Measurements from ENCODE around the gene ALKAL2.
A peak's percentile ranks its signal among the peaks of the same experiment; 100 is the strongest.
"Not testable (repeated sequence)": the region's sequence is repeated elsewhere in the genome, so short reads cannot be mapped to it uniquely, and the experiment has no call there.

ALKAL2 gene

DNA sequence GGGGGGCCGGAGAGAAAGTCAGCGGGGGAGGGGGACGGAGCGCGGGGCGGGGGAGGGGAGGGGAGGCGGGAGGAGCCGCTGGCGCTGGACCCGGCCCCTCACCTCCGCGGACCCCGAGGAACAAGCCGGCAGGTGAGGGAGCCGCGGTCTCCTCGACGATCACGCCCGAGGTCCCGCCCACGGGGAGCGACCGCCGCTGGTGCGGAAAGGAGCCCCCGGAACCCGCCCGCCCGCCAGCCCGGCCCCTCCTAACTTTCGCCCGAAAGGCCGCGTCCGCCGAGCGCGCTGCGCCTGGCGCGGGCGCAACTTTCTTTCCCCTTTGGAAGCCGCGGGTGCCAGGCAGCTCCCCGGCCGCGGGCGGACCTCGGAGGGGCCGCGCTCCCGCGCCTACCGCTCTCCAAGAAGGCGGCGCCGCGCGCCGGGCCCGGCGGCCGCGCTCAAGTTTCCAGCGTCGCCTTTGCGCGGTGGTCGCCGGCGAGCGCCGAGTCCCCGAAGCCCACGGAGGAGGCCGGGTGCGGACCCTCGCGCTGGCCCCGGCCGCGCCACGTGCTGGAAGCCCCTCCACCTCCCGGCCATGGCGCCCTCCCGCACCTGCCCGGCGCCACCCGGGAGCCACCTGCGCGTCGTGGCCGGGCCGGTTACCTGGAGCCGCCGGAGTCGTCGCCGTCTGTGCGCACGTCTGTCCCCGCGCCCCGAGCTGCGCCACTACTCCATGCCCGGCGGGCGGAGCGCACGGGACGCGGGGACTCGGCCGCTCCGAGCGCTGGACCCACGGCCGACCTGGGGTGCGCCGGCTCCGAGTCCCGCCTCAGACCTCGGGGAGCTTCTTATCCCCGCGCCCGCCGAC, at the start of gene ALKAL2:
TSS of gene ALKAL2 (minus strand) at position 181 of the 847 bp plus-strand sequence. CDS start 256 bp downstream, outside the sequence.
- H3K36me3 ChIP-seq (ENCODE audit: control insufficient read depth, insufficient read depth, low read length) = no peaks in the 10 kb centered on the region
- no peak within 1 kb of the TSS for H3K9ac ChIP-seq (ENCODE audit: low read length)
- no peak within 1 kb of the TSS for H3K27ac ChIP-seq (ENCODE audit: low read depth, low read length)
- H3K27me3 ChIP-seq (ENCODE audit: control insufficient read depth, insufficient read depth, low read length) = peaks cover 14% of the 10 kb centered on the region
- peak within 1 kb of the TSS; percentile 31 for H3K4me3 ChIP-seq (ENCODE audit: low read length)
- H3K4me1 ChIP-seq (ENCODE audit: control insufficient read depth, insufficient read depth, low read length) = no peaks in the 10 kb centered on the region

GRCh38 chr2:336949-337348, 49.1 kb upstream of the ALKAL2 start:
- H3K9ac ChIP-seq (ENCODE audit: low read length); H3K36me3 ChIP-seq (ENCODE audit: control insufficient read depth, insufficient read depth, low read length); H3K27ac ChIP-seq (ENCODE audit: low read depth, low read length); H3K4me1 ChIP-seq (ENCODE audit: control insufficient read depth, insufficient read depth, low read length); H3K4me3 ChIP-seq (ENCODE audit: low read length); H3K27me3 ChIP-seq (ENCODE audit: control insufficient read depth, insufficient read depth, low read length): not testable (repeated sequence)

GRCh38 chr2:336360-336759, 48.5 kb upstream of the ALKAL2 start:
- Histone ChIP-seq H3K4me1 (ENCODE audit: control insufficient read depth, insufficient read depth, low read length) (no peaks in the 10 kb centered on the region), H3K36me3 (ENCODE audit: control insufficient read depth, insufficient read depth, low read length) (no peaks in the 10 kb centered on the region), H3K4me3 (ENCODE audit: low read length) (no peak overlapping the region), H3K9ac (ENCODE audit: low read length) (no peak overlapping the region), H3K27ac (ENCODE audit: low read depth, low read length) (no peak overlapping the region), H3K27me3 (ENCODE audit: control insufficient read depth, insufficient read depth, low read length) (no peaks in the 10 kb centered on the region)

GRCh38 chr2:332592-332991, 44.7 kb upstream of the ALKAL2 start:
- H3K27ac ChIP-seq (ENCODE audit: low read depth, low read length) = no peak overlapping the region
- H3K4me3 ChIP-seq (ENCODE audit: low read length) = no peak overlapping the region
- H3K4me1 ChIP-seq (ENCODE audit: control insufficient read depth, insufficient read depth, low read length) = no peaks in the 10 kb centered on the region
- no peaks in the 10 kb centered on the region for H3K36me3 ChIP-seq (ENCODE audit: control insufficient read depth, insufficient read depth, low read length)
- no peaks in the 10 kb centered on the region for H3K27me3 ChIP-seq (ENCODE audit: control insufficient read depth, insufficient read depth, low read length)
- H3K9ac ChIP-seq (ENCODE audit: low read length) = no peak overlapping the region

DNA sequence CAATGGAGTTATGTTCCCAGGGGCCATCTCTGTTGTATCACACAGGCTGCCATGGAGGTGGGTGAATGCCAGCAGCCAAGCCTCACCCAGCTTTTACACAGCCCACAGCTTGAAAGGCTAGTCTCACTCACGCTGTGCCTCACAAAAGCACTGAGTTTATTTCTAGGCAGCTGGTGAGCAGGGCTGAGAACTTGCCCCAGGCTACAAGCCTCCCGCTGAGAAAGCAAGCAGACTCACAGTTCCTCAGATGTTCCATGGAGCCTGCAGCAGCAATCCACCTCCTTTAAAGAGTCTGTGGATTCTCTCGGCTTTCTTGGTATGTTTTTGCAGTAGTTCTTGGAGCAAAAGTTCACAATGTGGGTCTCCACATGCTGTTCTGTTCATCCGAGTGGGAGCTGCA, 40.9 kb upstream of the ALKAL2 start:
- no peak overlapping the region for H3K9ac ChIP-seq (ENCODE audit: low read length)
- no peaks in the 10 kb centered on the region for H3K27me3 ChIP-seq (ENCODE audit: control insufficient read depth, insufficient read depth, low read length)
- H3K4me3 ChIP-seq (ENCODE audit: low read length) = no peak overlapping the region
- no peaks in the 10 kb centered on the region for H3K4me1 ChIP-seq (ENCODE audit: control insufficient read depth, insufficient read depth, low read length)
- H3K36me3 ChIP-seq (ENCODE audit: control insufficient read depth, insufficient read depth, low read length) = no peaks in the 10 kb centered on the region
- H3K27ac ChIP-seq (ENCODE audit: low read depth, low read length) = no peak overlapping the region

- H3K4me1 ChIP-seq (ENCODE audit: control insufficient read depth, insufficient read depth, low read length) = no peaks in the 10 kb centered on the region
- no peak overlapping the region for H3K4me3 ChIP-seq (ENCODE audit: low read length)
- H3K36me3 ChIP-seq (ENCODE audit: control insufficient read depth, insufficient read depth, low read length) = no peaks in the 10 kb centered on the region
- H3K9ac ChIP-seq (ENCODE audit: low read length) = no peak overlapping the region
- no peaks in the 10 kb centered on the region for H3K27me3 ChIP-seq (ENCODE audit: control insufficient read depth, insufficient read depth, low read length)
- H3K27ac ChIP-seq (ENCODE audit: low read depth, low read length) = no peak overlapping the region
Measured at GRCh38 chr2:323035-323434, 35.1 kb upstream of the ALKAL2 start.

DNA sequence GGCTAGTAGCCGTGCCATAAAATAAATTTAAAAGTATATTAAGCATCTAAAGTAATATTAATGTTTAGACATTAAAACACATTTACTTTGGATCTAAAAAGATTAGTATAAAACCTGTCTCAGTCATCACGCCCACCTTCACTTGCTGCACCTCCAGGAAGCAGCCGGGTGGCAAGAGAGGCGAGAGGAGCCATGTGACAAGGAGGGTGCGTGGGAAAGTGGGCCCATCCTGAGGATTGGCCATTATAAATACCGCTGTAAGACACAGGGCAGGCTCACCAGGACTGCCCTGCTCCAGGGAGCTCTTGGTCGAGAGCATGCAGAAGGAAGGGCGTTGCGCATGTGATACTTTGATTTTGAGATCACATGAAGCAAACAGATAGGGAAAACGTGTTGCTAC, 34.4 kb upstream of the ALKAL2 start:
- H3K4me1 ChIP-seq (ENCODE audit: control insufficient read depth, insufficient read depth, low read length) = no peaks in the 10 kb centered on the region
- H3K27me3 ChIP-seq (ENCODE audit: control insufficient read depth, insufficient read depth, low read length) = no peaks in the 10 kb centered on the region
- no peak overlapping the region for H3K4me3 ChIP-seq (ENCODE audit: low read length)
- no peak overlapping the region for H3K27ac ChIP-seq (ENCODE audit: low read depth, low read length)
- no peak overlapping the region for H3K9ac ChIP-seq (ENCODE audit: low read length)
- no peaks in the 10 kb centered on the region for H3K36me3 ChIP-seq (ENCODE audit: control insufficient read depth, insufficient read depth, low read length)

GRCh38 chr2:320561-320960, 32.7 kb upstream of the ALKAL2 start:
- Histone ChIP-seq H3K27me3 (ENCODE audit: control insufficient read depth, insufficient read depth, low read length) (no peaks in the 10 kb centered on the region), H3K4me3 (ENCODE audit: low read length) (no peak overlapping the region), H3K36me3 (ENCODE audit: control insufficient read depth, insufficient read depth, low read length) (no peaks in the 10 kb centered on the region), H3K4me1 (ENCODE audit: control insufficient read depth, insufficient read depth, low read length) (no peaks in the 10 kb centered on the region), H3K27ac (ENCODE audit: low read depth, low read length) (no peak overlapping the region), H3K9ac (ENCODE audit: low read length) (no peak overlapping the region)

GRCh38 chr2:319059-319600, 31.2 kb upstream of the ALKAL2 start:
- Histone ChIP-seq H3K4me3 (ENCODE audit: low read length) (no peak overlapping the region), H3K9ac (ENCODE audit: low read length) (no peak overlapping the region), H3K27me3 (ENCODE audit: control insufficient read depth, insufficient read depth, low read length) (no peaks in the 10 kb centered on the region), H3K27ac (ENCODE audit: low read depth, low read length) (no peak overlapping the region), H3K36me3 (ENCODE audit: control insufficient read depth, insufficient read depth, low read length) (no peaks in the 10 kb centered on the region), H3K4me1 (ENCODE audit: control insufficient read depth, insufficient read depth, low read length) (no peaks in the 10 kb centered on the region)

GRCh38 chr2:317501-318424, 29.9 kb upstream of the ALKAL2 start:
- no peak overlapping the region for H3K9ac ChIP-seq (ENCODE audit: low read length)
- no peaks in the 10 kb centered on the region for H3K4me1 ChIP-seq (ENCODE audit: control insufficient read depth, insufficient read depth, low read length)
- no peaks in the 10 kb centered on the region for H3K27me3 ChIP-seq (ENCODE audit: control insufficient read depth, insufficient read depth, low read length)
- H3K27ac ChIP-seq (ENCODE audit: low read depth, low read length) = no peak overlapping the region
- H3K4me3 ChIP-seq (ENCODE audit: low read length) = no peak overlapping the region
- no peaks in the 10 kb centered on the region for H3K36me3 ChIP-seq (ENCODE audit: control insufficient read depth, insufficient read depth, low read length)

DNA sequence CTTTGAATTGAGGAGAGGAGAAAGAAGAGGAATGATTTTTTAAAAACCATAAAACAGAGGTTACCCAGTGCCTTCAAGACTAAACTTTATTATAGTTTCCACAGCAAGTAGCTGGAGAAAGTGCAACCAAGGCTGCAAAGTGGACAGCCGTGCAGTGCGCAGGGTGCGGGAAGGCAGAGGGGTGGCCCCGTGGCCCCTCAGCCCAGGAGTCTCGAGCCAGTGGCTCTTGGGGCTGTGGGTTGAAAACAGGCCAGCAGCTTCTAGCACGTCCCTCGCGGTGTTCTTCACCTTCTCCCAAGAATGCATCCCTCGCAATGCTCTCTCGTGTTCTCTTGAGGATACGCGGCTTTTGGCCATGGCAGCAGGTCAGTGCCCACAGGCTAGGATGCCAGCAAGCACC, 28.5 kb upstream of the ALKAL2 start:
- H3K27ac ChIP-seq (ENCODE audit: low read depth, low read length) = no peak overlapping the region
- H3K27me3 ChIP-seq (ENCODE audit: control insufficient read depth, insufficient read depth, low read length) = no peaks in the 10 kb centered on the region
- H3K4me3 ChIP-seq (ENCODE audit: low read length) = no peak overlapping the region
- no peak overlapping the region for H3K9ac ChIP-seq (ENCODE audit: low read length)
- no peaks in the 10 kb centered on the region for H3K36me3 ChIP-seq (ENCODE audit: control insufficient read depth, insufficient read depth, low read length)
- H3K4me1 ChIP-seq (ENCODE audit: control insufficient read depth, insufficient read depth, low read length) = no peaks in the 10 kb centered on the region

DNA sequence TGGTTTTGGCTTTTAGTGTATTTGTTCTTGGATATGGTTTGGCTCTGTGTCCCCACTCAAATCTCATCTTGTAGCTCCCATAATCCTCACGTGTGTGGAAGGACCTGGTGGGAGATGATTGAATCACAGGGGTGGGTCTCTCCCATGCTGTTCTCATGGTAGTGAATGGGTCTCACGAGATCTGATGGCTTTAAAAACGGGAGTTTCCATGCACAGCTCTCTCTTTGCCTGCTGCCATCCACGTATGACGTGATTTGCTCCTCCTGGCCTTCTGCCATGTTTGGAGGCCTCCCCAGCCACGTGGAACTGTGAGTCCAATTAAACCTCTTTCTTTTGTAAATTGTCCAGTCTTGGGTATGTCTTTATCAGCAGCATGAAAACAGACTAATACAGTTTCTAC, 28.0 kb upstream of the ALKAL2 start:
- not testable (repeated sequence) for H3K4me3 ChIP-seq (ENCODE audit: low read length); H3K9ac ChIP-seq (ENCODE audit: low read length); H3K4me1 ChIP-seq (ENCODE audit: control insufficient read depth, insufficient read depth, low read length); H3K36me3 ChIP-seq (ENCODE audit: control insufficient read depth, insufficient read depth, low read length); H3K27ac ChIP-seq (ENCODE audit: low read depth, low read length); H3K27me3 ChIP-seq (ENCODE audit: control insufficient read depth, insufficient read depth, low read length)

Data from rectal smooth muscle tissue (tissue), 1 donor.